Gastrocnemius medialis (tissue), 4 donors: Measurements from ENCODE around the gene LRRC15.

ENCODE experiments used
- POLR2A ChIP-seq, 2 donors: fragments of 450-650 bp; IDR thresholded peaks; one replicate each; pipeline ENCODE4 v1.6.1; 2017; ENCODE audit warnings: antibody characterized with exemption in 2 of 2, mild to moderate bottlenecking in 2 of 2, moderate library complexity in 2 of 2
- TF ChIP-seq, protein P1 (sequence below), 5 experiments: fragments of 450-650 bp in 3 of 5; fragments of 200-600 bp in 2 of 5; sonication (generic) in 2 of 5; IDR thresholded peaks in 4 of 5; conservative IDR thresholded peaks in 1 of 5; 1 replicate in 4 of 5; 2 replicates in 1 of 5; pipeline ENCODE4 v1.5.1; 2016 to 2019; ENCODE audit warnings: antibody characterized with exemption in 5 of 5, mild to moderate bottlenecking in 3 of 5, moderate library complexity in 3 of 5

- TF ChIP-seq, protein P1, sequence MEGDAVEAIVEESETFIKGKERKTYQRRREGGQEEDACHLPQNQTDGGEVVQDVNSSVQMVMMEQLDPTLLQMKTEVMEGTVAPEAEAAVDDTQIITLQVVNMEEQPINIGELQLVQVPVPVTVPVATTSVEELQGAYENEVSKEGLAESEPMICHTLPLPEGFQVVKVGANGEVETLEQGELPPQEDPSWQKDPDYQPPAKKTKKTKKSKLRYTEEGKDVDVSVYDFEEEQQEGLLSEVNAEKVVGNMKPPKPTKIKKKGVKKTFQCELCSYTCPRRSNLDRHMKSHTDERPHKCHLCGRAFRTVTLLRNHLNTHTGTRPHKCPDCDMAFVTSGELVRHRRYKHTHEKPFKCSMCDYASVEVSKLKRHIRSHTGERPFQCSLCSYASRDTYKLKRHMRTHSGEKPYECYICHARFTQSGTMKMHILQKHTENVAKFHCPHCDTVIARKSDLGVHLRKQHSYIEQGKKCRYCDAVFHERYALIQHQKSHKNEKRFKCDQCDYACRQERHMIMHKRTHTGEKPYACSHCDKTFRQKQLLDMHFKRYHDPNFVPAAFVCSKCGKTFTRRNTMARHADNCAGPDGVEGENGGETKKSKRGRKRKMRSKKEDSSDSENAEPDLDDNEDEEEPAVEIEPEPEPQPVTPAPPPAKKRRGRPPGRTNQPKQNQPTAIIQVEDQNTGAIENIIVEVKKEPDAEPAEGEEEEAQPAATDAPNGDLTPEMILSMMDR (IDR thresholded peaks at IDR 0.05 in 4 of 5, conservative IDR thresholded peaks at IDR 0.05 in 1 of 5) = no peak
- no peak for TF ChIP-seq POLR2A (IDR thresholded peaks at IDR 0.05)
Observed at GRCh38 chr3:194352667-194353246, 16.8 kb downstream of the LRRC15 start.
